Neuron (in vitro differentiated cells): ENCODE results near the gene DYTN.

Experiments used
- H2AFZ ChIP-seq: one replicate; pipeline ENCODE4 v1.6.1; 2013; ENCODE audit warnings: low read depth, mild to moderate bottlenecking, inconsistent platforms, low read length, moderate library complexity
- H3K27me3 ChIP-seq: one replicate; pipeline ENCODE4 v1.6.1; 2013; ENCODE audit warnings: low read length; ENCODE audit not compliant: insufficient read depth
- H3K36me3 ChIP-seq: one replicate; pipeline ENCODE4 v1.6.1; 2013; ENCODE audit warnings: low read length; ENCODE audit not compliant: insufficient read depth
- H3K4me1 ChIP-seq: one replicate; pipeline ENCODE4 v1.6.1; 2013; ENCODE audit warnings: low read length; ENCODE audit not compliant: insufficient read depth
- H3K4me3 ChIP-seq: 2 replicates; pipeline ENCODE4 v1.5.1; 2013; ENCODE audit warnings: mild to moderate bottlenecking, low read length, moderate library complexity
- H3K9me3 ChIP-seq: one replicate; pipeline ENCODE4 v1.6.1; 2013; ENCODE audit warnings: low read length

The DYTN gene

GRCh38 chr2:206688990-206689389, 29.2 kb downstream of the DYTN start:
- H3K9me3 ChIP-seq = no peaks in the 10 kb centered on the region
- no peaks in the 10 kb centered on the region for H3K4me1 ChIP-seq
- no peak overlapping the region for H2AFZ ChIP-seq
- H3K4me3 ChIP-seq = no peak overlapping the region
- H3K27me3 ChIP-seq = peaks cover 3% of the 10 kb centered on the region
- H3K36me3 ChIP-seq = no peaks in the 10 kb centered on the region

DNA sequence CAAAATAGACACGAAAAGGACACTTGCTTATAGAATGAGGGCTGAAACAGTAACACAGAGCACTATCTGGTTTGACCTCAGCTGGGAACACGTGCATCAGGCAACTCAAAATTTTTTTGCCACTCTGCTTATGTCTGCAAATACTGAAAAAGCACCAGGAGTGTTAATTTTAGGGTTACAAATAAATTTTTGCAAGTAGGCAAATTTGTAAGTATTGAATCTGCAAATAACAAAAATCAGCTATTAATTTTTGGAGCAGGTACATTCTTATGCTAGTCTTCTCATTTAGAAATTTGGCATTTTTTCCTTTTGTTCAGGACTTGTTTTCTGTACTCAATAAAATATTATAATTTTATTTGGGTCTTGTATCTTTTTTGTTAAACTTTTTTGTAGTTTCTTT, 29.7 kb downstream of the DYTN start:
- no peak overlapping the region for H3K4me3 ChIP-seq
- H3K27me3 ChIP-seq = peaks cover 3% of the 10 kb centered on the region
- H2AFZ ChIP-seq = no peak overlapping the region
- no peaks in the 10 kb centered on the region for H3K36me3 ChIP-seq
- H3K4me1 ChIP-seq = no peaks in the 10 kb centered on the region
- H3K9me3 ChIP-seq = no peaks in the 10 kb centered on the region

DNA sequence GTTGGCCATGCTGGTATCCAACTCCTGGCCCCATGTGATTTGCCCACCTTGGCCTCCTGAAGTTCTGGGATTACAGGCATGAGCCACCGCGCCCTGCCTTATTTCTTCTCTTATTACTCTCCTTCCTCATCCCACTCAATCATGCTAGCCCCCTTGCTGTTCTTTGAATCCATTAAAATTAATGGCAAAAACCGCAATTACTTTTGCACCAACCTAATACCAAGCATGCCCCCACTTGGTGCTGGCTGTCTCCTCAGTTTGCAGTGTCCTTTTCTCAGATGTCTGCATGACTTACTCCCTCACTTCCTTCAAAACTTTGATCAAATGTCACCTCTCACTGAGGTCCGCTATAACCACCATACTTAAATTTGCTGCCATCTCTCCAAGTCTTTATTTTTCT, 34.6 kb downstream of the DYTN start:
- no peak overlapping the region for H3K4me3 ChIP-seq
- peaks cover 2% of the 10 kb centered on the region for H3K27me3 ChIP-seq
- no peak overlapping the region for H2AFZ ChIP-seq
- H3K4me1 ChIP-seq = no peaks in the 10 kb centered on the region
- H3K36me3 ChIP-seq = no peaks in the 10 kb centered on the region
- H3K9me3 ChIP-seq = no peaks in the 10 kb centered on the region

- no peak overlapping the region for H3K4me3 ChIP-seq
- no peaks in the 10 kb centered on the region for H3K4me1 ChIP-seq
- H3K9me3 ChIP-seq = no peaks in the 10 kb centered on the region
- no peaks in the 10 kb centered on the region for H3K36me3 ChIP-seq
- peaks cover 2% of the 10 kb centered on the region for H3K27me3 ChIP-seq
- H2AFZ ChIP-seq = no peak overlapping the region
Measured at GRCh38 chr2:206670531-206671319, 47.5 kb downstream of the DYTN start.

GRCh38 chr2:206665251-206665650, 52.9 kb downstream of the DYTN start:
- Histone ChIP-seq H2AFZ (no peak overlapping the region), H3K27me3 (peaks cover 4% of the 10 kb centered on the region), H3K36me3 (no peaks in the 10 kb centered on the region), H3K9me3 (no peaks in the 10 kb centered on the region), H3K4me1 (no peaks in the 10 kb centered on the region), H3K4me3 (no peak overlapping the region)

DNA sequence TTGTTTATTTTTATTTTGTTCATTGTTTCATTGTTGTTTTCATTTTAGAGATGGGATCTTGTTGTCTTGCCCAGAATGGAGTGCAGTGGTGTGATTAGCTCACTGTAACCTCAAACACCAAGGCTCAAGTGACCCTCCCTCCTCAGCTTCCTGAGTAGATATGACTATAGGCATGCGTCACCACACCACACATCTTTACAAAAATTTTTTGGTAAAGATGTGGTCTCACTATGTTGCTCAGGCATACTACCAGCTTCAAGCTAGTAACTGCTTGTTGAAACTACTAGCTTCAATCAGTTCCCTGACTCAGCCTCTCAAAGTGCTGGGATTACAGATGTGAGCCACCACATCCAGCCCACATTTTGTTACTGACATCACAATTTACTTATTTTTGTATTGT, 61.1 kb downstream of the DYTN start:
- Histone ChIP-seq H2AFZ (no peak overlapping the region), H3K36me3 (no peaks in the 10 kb centered on the region), H3K27me3 (no peaks in the 10 kb centered on the region), H3K4me3 (no peak overlapping the region), H3K9me3 (no peaks in the 10 kb centered on the region), H3K4me1 (no peaks in the 10 kb centered on the region)

- H3K9me3 ChIP-seq = no peaks in the 10 kb centered on the region
- H3K4me1 ChIP-seq = no peaks in the 10 kb centered on the region
- H3K36me3 ChIP-seq = no peaks in the 10 kb centered on the region
- H2AFZ ChIP-seq = no peak overlapping the region
- no peak overlapping the region for H3K4me3 ChIP-seq
- H3K27me3 ChIP-seq = peaks cover 13% of the 10 kb centered on the region
Measured at GRCh38 chr2:206647985-206648384, 70.2 kb downstream of the DYTN start.

GRCh38 chr2:206642075-206643025, 75.8 kb downstream of the DYTN start, which contains the start of gene FAM237A:
FAM237A (plus strand) TSS chr2:206642487; CDS start chr2:206644237, 1,750 bp downstream.
- Histone ChIP-seq H3K4me3 (peak within 1 kb of the TSS; percentile 18), H3K4me1 (peaks cover 17% of the 10 kb centered on the region)

DNA sequence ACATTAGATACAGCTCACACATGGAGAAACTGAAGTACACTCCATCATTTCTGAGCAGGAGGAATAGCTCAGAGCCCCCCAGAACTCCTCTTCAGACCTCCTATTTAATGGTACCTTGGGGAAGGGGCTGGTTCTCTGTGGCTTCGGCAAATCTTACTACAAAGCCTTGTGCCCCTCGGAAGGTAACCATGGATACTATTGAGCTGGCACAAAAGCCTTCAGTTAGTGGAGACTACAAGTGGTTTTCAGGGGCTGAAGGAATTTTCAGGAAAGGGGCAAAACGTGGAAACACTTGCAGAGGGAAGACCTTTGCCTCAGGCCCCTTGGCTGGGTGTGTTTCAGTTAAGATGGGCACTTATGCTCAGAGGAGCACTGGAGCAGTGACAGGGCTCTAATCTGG, 77.0 kb downstream of the DYTN start:
- Histone ChIP-seq H3K36me3 (no peaks in the 10 kb centered on the region), H3K4me3 (no peak overlapping the region), H3K9me3 (no peaks in the 10 kb centered on the region), H3K27me3 (peaks cover 45% of the 10 kb centered on the region), H3K4me1 (peaks cover 17% of the 10 kb centered on the region), H2AFZ (no peak overlapping the region)

More at GRCh38 chr2:206642075-206643025, 75.8 kb downstream of the DYTN start, which contains the start of gene FAM237A:
- no peaks in the 10 kb centered on the region for H3K36me3 ChIP-seq
- peaks cover 45% of the 10 kb centered on the region for H3K27me3 ChIP-seq
- no peak within 1 kb of the TSS for H2AFZ ChIP-seq
- H3K9me3 ChIP-seq = no peaks in the 10 kb centered on the region

DNA sequence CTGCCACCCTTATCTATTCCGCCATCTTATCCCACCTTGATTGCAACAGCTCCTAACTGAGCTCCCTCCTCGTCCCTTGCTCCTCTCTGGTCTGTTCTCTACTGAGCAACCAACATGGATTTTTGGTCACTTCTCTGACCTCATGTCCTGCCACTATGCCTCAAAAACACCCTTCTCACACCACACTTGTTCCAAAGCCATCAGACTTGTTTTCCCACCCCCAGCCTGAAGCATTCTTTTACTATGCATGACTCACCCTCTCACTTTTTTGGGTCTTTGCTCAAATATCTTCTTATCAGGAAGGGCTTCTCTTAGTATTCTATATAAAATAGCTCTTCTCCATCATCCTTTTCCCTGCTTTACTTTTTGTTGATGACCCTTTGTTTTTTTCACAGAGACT, 78.6 kb downstream of the DYTN start:
- peaks cover 17% of the 10 kb centered on the region for H3K4me1 ChIP-seq
- no peak overlapping the region for H3K4me3 ChIP-seq
- H3K27me3 ChIP-seq = peaks cover 45% of the 10 kb centered on the region
- H2AFZ ChIP-seq = no peak overlapping the region
- H3K36me3 ChIP-seq = no peaks in the 10 kb centered on the region
- no peaks in the 10 kb centered on the region for H3K9me3 ChIP-seq

DNA sequence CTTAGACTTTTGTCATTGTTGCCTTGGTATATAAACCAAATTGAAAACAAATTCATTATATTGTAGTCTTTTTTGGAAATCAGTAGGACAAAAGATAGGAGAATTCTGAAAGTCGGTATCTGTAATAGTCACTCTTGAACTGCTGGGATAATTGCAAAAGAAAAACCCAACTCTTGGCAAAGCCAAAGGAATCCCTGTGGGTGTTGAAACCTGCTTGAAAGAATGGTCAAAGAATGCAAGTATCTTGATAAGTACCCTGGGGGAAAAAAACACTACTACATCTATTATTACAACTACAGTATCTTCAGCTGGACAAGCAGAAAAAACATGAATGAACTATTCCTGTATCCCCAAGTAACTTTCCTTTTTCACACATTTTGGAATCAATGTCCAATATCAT, 83.2 kb downstream of the DYTN start:
- H3K27me3 ChIP-seq = peaks cover 15% of the 10 kb centered on the region
- no peaks in the 10 kb centered on the region for H3K9me3 ChIP-seq
- H3K36me3 ChIP-seq = no peaks in the 10 kb centered on the region
- H2AFZ ChIP-seq = no peak overlapping the region
- no peak overlapping the region for H3K4me3 ChIP-seq
- peaks cover 2% of the 10 kb centered on the region for H3K4me1 ChIP-seq

DNA sequence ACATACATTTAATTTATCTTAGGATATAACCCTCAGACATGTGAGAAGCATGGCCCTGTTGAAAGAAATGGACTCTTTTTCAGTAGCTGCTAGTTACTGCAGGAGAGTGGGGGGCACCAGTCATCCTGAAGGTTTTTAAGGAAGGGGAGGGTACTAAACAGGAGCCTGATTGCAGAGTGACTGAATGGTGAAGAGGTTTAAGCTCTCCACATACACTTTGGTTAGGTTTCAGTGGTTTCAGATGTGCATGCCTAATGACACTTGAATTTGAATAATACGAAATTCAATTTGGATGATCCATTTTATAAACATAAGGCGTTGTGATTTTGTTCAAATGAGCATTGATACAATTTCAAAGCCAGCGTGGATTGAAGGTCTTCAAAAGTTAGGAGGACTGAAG, 86.9 kb downstream of the DYTN start:
- Histone ChIP-seq H3K4me1 (peaks cover 6% of the 10 kb centered on the region), H3K27me3 (no peaks in the 10 kb centered on the region), H3K36me3 (no peaks in the 10 kb centered on the region), H3K9me3 (no peaks in the 10 kb centered on the region), H3K4me3 (no peak overlapping the region), H2AFZ (no peak overlapping the region)

DNA sequence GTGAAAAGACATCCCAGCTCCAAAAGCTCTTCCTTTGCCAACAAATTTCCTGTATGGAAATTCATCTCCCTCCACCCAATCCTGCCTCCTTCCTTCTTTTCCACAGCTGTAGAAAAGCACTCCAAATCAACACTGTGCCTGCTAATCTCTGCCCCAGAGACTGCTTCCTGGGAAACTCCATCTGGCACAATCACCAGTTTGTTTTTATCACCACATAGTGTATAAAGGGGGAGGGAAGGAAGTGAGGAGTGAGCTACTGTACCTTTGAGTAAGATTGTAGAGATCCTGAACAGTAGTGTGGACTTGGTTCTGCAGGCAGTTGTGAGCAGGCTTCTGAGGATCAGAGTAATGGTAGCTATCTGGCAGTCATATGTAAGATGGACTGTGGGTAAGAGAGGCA, 90.6 kb downstream of the DYTN start:
- H2AFZ ChIP-seq = no peak overlapping the region

More for the DNA sequence above, 90.6 kb downstream of the DYTN start:
- no peak overlapping the region for H3K4me3 ChIP-seq
- no peaks in the 10 kb centered on the region for H3K9me3 ChIP-seq
- peaks cover 6% of the 10 kb centered on the region for H3K4me1 ChIP-seq
- no peaks in the 10 kb centered on the region for H3K27me3 ChIP-seq
- H3K36me3 ChIP-seq = no peaks in the 10 kb centered on the region
